HG03439 (cell line): ENCODE measurements around the gene MMP25.
"Not testable (repeated sequence)": the region's sequence is repeated elsewhere in the genome, so short reads cannot be mapped to it uniquely, and the experiment has no call there.

ENCODE experiments used
- ATAC-seq: cut with Tn5 transposase; IDR thresholded peaks from one replicate; pipeline ENCODE4 v1.9.1; 2021; ENCODE audit warnings: mild to moderate bottlenecking, moderate library complexity; ENCODE audit not compliant: unreplicated experiment

MMP25 gene

GRCh38 chr16:3070608-3071111, 24.3 kb downstream of the MMP25 start:
- ATAC-seq = no peak

DNA sequence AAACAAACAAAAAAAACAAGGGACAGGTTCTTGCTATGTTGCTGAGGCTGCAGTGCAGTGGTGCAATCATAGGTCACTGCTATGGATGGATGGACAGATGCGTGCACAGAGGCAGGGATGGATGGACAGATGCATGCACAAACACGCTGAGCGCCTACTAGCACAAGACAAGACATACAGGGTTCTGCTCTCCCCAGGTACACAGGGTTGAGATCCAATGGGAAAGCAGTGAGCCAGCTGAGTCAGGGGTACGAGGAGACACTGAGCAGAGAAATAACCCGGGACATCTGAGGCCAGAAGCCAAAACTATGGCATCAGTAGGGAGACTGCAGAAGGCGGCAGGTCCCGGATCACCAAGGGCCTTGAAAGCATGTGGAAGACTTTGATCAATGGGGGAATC, 25.3 kb downstream of the MMP25 start:
- ATAC-seq = no peak

- not testable (repeated sequence) for ATAC-seq
These were observed 25.8 kb downstream of the MMP25 start for GRCh38 chr16:3072148-3072547.

GRCh38 chr16:3072576-3073263, 26.4 kb downstream of the MMP25 start:
- not testable (repeated sequence) for ATAC-seq

DNA sequence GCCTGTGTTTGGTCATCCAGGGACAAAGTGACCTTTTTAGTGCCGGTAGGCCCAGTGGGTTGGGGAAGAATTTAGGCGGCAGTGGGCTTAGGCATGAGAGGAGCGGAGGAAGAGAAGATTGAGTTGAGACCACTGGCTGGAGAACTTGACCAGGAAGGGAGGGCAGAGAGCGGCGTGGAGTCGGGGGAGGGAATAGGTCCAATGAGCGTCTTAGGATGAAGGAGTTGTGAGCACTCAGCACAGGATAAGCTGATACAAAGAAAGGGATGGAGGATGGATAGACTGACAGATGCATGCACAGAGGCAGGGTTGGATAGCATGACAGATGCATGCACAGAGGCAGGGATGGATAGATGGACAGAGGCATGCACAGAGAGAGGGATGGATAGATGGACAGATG, 27.1 kb downstream of the MMP25 start:
- no peak for ATAC-seq

GRCh38 chr16:3074860-3075522, 28.6 kb downstream of the MMP25 start:
- no peak for ATAC-seq

DNA sequence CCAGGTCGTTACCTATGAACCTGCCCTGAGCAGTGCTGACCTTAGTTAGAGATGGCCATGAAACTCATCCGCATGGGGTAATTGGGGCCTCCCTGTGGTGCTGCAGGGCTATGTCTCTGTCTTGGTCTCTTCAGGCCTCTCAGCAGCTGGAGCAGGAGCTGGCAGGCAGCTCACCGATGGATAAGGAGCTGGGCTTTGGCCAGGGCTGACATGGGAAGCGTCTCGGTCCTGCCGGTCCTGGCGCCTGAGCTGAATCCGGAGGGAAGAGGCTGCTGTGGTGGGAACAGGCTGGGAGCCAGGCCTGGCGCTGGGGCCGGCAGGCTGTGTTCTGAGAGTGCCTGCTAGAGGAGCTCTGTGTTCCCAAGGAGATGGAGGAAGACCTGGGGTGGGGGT, 29.2 kb downstream of the MMP25 start:
- no peak for ATAC-seq

DNA sequence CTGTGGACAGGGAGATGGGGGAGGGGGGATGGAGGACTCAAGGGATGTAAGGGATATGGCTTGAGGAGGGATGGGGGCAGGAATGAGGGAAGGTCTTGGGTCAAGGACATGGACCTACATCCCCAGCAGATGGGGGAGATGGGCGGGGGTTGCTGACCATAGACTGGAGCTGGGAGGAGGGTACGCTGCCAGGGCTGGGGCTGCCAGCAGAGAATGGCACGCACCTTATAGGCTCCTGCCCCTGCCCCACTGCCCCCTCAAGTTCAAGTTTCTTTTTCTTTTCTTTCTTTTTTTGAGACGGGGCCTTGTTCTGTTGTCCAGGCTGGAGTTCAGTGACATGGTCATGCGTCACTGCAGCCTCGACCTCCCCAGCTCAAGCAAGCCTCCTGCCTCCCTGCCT, 29.6 kb downstream of the MMP25 start:
- not testable (repeated sequence) for ATAC-seq

DNA sequence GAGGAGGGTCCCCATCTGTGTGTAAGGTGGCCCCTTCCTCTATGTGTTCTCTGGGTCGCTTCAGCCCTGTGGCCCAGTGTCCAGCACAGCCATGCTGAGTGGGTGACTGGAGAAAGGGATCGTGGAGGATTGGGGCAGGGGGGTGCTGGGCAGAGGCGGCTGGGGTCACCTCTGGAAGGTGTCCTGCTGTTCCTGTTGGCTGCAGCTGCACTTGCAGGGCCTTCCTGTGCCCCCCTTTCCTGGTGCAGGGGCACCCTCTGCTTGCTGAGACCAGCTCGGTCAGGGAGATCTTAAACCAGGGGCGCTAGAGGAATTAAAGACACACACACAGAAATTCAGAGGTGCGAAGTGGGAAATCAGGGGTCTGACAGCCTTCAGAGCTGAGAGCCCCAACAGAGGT, 30.2 kb downstream of the MMP25 start:
- ATAC-seq = no peak

- no peak for ATAC-seq
These were observed 33.7 kb downstream of the MMP25 start for GRCh38 chr16:3080024-3080423.

- ATAC-seq = not testable (repeated sequence)
These were observed 35.6 kb downstream of the MMP25 start for GRCh38 chr16:3081957-3082356.

GRCh38 chr16:3083408-3083807, 37.0 kb downstream of the MMP25 start:
- ATAC-seq = not testable (repeated sequence)

DNA sequence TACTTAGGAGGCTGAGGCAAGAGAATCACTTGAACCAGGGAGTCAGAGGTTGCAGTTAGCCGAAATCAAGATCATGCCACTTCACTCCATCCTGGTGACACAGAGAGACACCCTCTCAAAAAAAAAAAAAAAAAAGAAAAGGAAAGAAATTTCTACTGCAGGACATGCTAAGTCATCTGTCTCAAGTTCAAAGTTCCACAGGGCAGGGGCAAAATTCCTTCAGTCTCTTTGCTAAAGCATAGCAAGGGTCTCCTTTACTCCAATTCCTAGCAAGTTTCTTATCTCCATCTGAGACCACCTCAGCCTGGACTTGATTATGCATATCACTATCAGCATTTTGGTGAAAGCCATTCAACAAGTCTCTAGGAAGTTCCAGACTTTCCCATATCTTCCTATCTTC, 38.1 kb downstream of the MMP25 start:
- no peak for ATAC-seq

DNA sequence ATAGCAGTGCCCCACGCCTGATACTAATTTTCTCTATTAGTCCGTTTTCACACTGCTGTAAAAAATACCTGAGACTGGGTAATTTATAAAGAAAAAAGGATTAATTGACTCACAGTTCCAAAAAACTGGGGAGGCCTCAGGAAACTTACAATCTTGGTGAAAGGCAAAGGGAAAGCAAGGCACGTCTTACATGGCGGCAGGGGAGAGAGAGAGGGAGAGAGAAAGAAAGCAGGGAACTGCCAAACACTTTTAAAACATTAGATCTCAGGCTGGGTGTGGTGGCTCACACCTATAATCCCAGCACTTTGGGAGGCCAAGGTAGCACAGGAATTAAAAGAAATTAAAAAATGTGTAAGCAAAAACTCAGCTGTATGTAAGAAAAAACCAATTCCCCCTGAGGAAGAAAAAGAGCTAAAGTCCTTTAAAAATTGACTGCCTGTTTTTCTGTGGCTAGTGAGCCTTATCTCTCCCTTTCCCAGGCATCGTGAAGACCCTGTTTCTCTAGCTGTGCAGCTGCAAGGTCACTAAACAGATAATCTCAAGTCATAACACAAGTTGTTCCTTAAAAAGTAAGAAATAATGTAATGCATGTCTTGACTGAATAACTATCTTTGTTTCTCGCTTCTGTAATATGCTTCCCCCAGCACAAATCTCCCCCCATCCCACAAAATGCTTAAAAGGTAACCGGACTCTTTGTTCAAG, 38.8 kb downstream of the MMP25 start:
- no peak for ATAC-seq

GRCh38 chr16:3085868-3086595, 39.7 kb downstream of the MMP25 start:
- no peak for ATAC-seq

GRCh38 chr16:3086596-3087242, 40.4 kb downstream of the MMP25 start:
- ATAC-seq = no peak

GRCh38 chr16:3087243-3088235, 41.2 kb downstream of the MMP25 start:
- no peak for ATAC-seq

- ATAC-seq = no peak
These were observed 42.1 kb downstream of the MMP25 start for GRCh38 chr16:3088450-3088849.

- ATAC-seq = no peak
These were observed 42.8 kb downstream of the MMP25 start for GRCh38 chr16:3088925-3089716.
